K562 (cell line): ENCODE data around the gene ZFY. TPM values are rescaled to one million over a fixed set of nuclear protein-coding genes. Genes with fewer than 3 reads are reported as not detected.

Experiments
- ATAC-seq: fragments of 200-7000 bp; cut with Tn5 transposase; 3 replicates; pipeline ENCODE4 v1.9.1; 2020; ENCODE audit warnings: moderate library complexity
- Bru-seq: library from RNA; stranded (reverse); fragments of 400-500 nt; gene quantifications from one replicate; lab custom pipeline; 2021; lab: Mats Ljungman, UMichigan
- BruChase-seq, 2 experiments: library from RNA; stranded (reverse); fragments of 400-500 nt; gene quantifications; one replicate each; lab custom pipeline; 2021; lab: Mats Ljungman, UMichigan
- BruUV-seq: library from RNA; stranded (reverse); fragments of 400-500 nt; replicated peaks from 2 replicates; lab custom pipeline; 2021; lab: Mats Ljungman, UMichigan
- CTCF ChIA-PET: fragments of 300-600 bp; formaldehyde crosslinking; extraction: SDS; loops from one replicate; lab custom pipeline; 2021; ENCODE audit warnings: low intra/inter-chr PET ratio; lab: Yijun Ruan, JAX
- POLR2A ChIA-PET: fragments of 300-600, 350-650 bp; sonication (Branson Sonifier 250); formaldehyde crosslinking; extraction: SDS; loops from one replicate; lab custom pipeline; 2021; ENCODE audit warnings: antibody characterized with exemption, inconsistent platforms; lab: Yijun Ruan, JAX
- DNase-seq, 4 experiments: peaks; one replicate each; pipeline versions ENCODE4 v3.0.0 to v3.0.0-alpha.2; 2011 to 2018; ENCODE audit warnings: low spot score in 3 of 4, mixed read lengths in 3 of 4; ENCODE audit errors: extremely low read depth in 1 of 4
- FAIRE-seq: peaks from 2 replicates; lab custom pipeline; 2011; peaks lifted over from hg19 to GRCh38; lab: Jason Lieb, UNC
- H2AFZ ChIP-seq: 2 replicates; pipeline ENCODE4 v1.6.0; 2011; ENCODE audit warnings: low read depth, low read length, control low read depth, inconsistent platforms
- H3K27ac ChIP-seq: fragments of 200-600 bp; 3 replicates; pipeline ENCODE4 v1.8.0; 2011; ENCODE audit warnings: low read depth, mild to moderate bottlenecking, control low read depth, inconsistent platforms, low read length, moderate library complexity, mixed read lengths; ENCODE audit errors: extremely low read depth
- H3K27me3 ChIP-seq, 2 experiments: fragments of 300-600 bp in 1 of 2; 2 replicates in 1 of 2; 3 replicates in 1 of 2; pipeline versions ENCODE4 v1.6.0 to v1.8.0; 2011; ENCODE audit warnings: inconsistent platforms in 2 of 2, low read length in 2 of 2, mild to moderate bottlenecking in 1 of 2, mixed read lengths in 1 of 2, moderate library complexity in 1 of 2; ENCODE audit not compliant: control insufficient read depth in 2 of 2, insufficient read depth in 2 of 2
- H3K36me3 ChIP-seq: fragments of 300-600 bp; 3 replicates; pipeline ENCODE4 v1.8.0; 2011; ENCODE audit warnings: mild to moderate bottlenecking, low read length, inconsistent platforms; ENCODE audit not compliant: control insufficient read depth, insufficient read depth
- H3K4me1 ChIP-seq, 2 experiments: fragments of 200-600 bp in 1 of 2; replicated peaks in 1 of 2; 2 replicates in 1 of 2; 3 replicates in 1 of 2; pipeline versions ENCODE4 v1.5.1 to v1.8.0; 2011; ENCODE audit warnings: inconsistent platforms in 2 of 2, low read length in 2 of 2, mild to moderate bottlenecking in 1 of 2, mixed read lengths in 1 of 2, moderate library complexity in 1 of 2; ENCODE audit not compliant: control insufficient read depth in 2 of 2, insufficient read depth in 2 of 2
- H3K4me2 ChIP-seq: 2 replicates; pipeline ENCODE4 v1.6.1; 2011; ENCODE audit warnings: low read length, control low read depth, inconsistent platforms, mixed read lengths; ENCODE audit not compliant: insufficient read depth
- H3K4me3 ChIP-seq: fragments of 200-600 bp; sonication (generic), shearing (Covaris generic); 2 replicates; pipeline ENCODE4 v1.5.1; 2016; ENCODE audit warnings: control low read depth, inconsistent platforms
- H3K79me2 ChIP-seq: fragments of 200-600 bp; 3 replicates; pipeline ENCODE4 v1.8.0; 2011; ENCODE audit warnings: low read length, inconsistent platforms; ENCODE audit not compliant: control insufficient read depth, insufficient read depth
- H3K9ac ChIP-seq, 2 experiments: 2 replicates each; pipeline versions ENCODE4 v1.6.0 to v1.6.1; 2011; ENCODE audit warnings: low read depth in 2 of 2, low read length in 2 of 2, control low read depth in 1 of 2, inconsistent platforms in 1 of 2, mild to moderate bottlenecking in 1 of 2, mixed read lengths in 1 of 2; ENCODE audit not compliant: insufficient read depth in 1 of 2
- H3K9me1 ChIP-seq: one replicate; pipeline ENCODE4 v1.6.0; 2011; ENCODE audit warnings: inconsistent platforms, mild to moderate bottlenecking, low read length, moderate library complexity; ENCODE audit not compliant: control insufficient read depth, insufficient read depth
- H3K9me3 ChIP-seq: replicated peaks from 2 replicates; pipeline ENCODE4 v1.5.1; 2011; ENCODE audit warnings: low read depth, low read length, inconsistent platforms; ENCODE audit not compliant: control insufficient read depth, insufficient read depth
- H4K20me1 ChIP-seq: replicated peaks from 2 replicates; pipeline ENCODE4 v1.6.1; 2011; ENCODE audit warnings: low read length, inconsistent platforms, mixed read lengths; ENCODE audit not compliant: control insufficient read depth, insufficient read depth
- CHAMP1 ChIP-seq: fragments of 450-650 bp; IDR thresholded peaks from 2 replicates; pipeline ENCODE4 v1.6.1; 2016; ENCODE audit warnings: mild to moderate bottlenecking
- CHD2 ChIP-seq: IDR thresholded peaks from 2 replicates; pipeline ENCODE4 v1.6.1; 2011; ENCODE audit warnings: low read depth, low read length
- DIDO1 ChIP-seq: fragments of 450-650 bp; IDR thresholded peaks from 2 replicates; pipeline ENCODE4 v1.6.1; 2016; ENCODE audit warnings: low read depth, missing biosample characterization, missing genetic modification characterization
- GATA2 ChIP-seq: sonication (generic); formaldehyde crosslinking; IDR thresholded peaks from 2 replicates; pipeline ENCODE4 v1.4.0; 2020; ENCODE audit warnings: mild to moderate bottlenecking, missing genetic modification reagents
- HNRNPUL1 ChIP-seq: fragments of 200-400 bp; formaldehyde crosslinking; IDR thresholded peaks from 2 replicates; pipeline ENCODE4 v1.6.1; 2017; ENCODE audit warnings: low read length
- ID3 ChIP-seq, 2 experiments: fragments of 250-450 bp in 1 of 2; fragments of 450-650 bp in 1 of 2; sonication (Bioruptor Pico) in 1 of 2; IDR thresholded peaks; 2 replicates each; pipeline versions ENCODE4 v1.6.1 to v1.8.0; 2016 to 2021; ENCODE audit warnings: mild to moderate bottlenecking in 2 of 2, moderate library complexity in 2 of 2, missing compliant biosample characterization in 1 of 2, missing genetic modification characterization in 1 of 2
- MCM3 ChIP-seq: fragments of 450-650 bp; IDR thresholded peaks from 2 replicates; pipeline ENCODE4 v1.6.1; 2016
- NFIC ChIP-seq: fragments of 450-650 bp; IDR thresholded peaks from 2 replicates; pipeline ENCODE4 v1.6.1; 2017; ENCODE audit warnings: mild to moderate bottlenecking, inconsistent platforms
- POLR2AphosphoS5 ChIP-seq: IDR thresholded peaks from 2 replicates; pipeline ENCODE4 v1.6.1; 2011; ENCODE audit warnings: mild to moderate bottlenecking, low read depth, low read length, moderate library complexity; ENCODE audit not compliant: control insufficient read depth, insufficient read depth
- PYGO2 ChIP-seq: fragments of 450-650 bp; IDR thresholded peaks from 2 replicates; pipeline ENCODE4 v1.6.1; 2016; ENCODE audit warnings: mild to moderate bottlenecking, missing genetic modification characterization, moderate library complexity, missing compliant biosample characterization
- RBM15 ChIP-seq: fragments of 200-400 bp; formaldehyde crosslinking; IDR thresholded peaks from 2 replicates; pipeline ENCODE4 v1.6.1; 2018; ENCODE audit warnings: mild to moderate bottlenecking, low read length, moderate library complexity; ENCODE audit not compliant: insufficient read depth
- RCOR1 ChIP-seq, 2 experiments: IDR thresholded peaks; 2 replicates each; pipeline ENCODE4 v1.6.1; 2012; ENCODE audit warnings: low read depth in 2 of 2, low read length in 2 of 2, borderline replicate concordance in 1 of 2, improper control_type of control experiment in 1 of 2
- ZBTB26 ChIP-seq: fragments of 450-650 bp; formaldehyde crosslinking; IDR thresholded peaks from 2 replicates; pipeline ENCODE4 v1.4.0; 2022; ENCODE audit warnings: missing genetic modification characterization
- ZNF24 ChIP-seq: fragments of 450-650 bp; IDR thresholded peaks from 2 replicates; pipeline ENCODE4 v1.6.1; 2016
- WGBS: fragments of 100-300 bp; shearing (Covaris generic); methylation state at CpG from one replicate; pipeline ENCODE4 v1.1.6; 2016; ENCODE audit warnings: low coverage, mixed read lengths; ENCODE audit not compliant: insufficient coverage; ENCODE audit errors: missing lambda C conversion rate; 5-methylcytosine and 5-hydroxymethylcytosine counted together
- in situ Hi-C: fragments of 300-500 bp; cut with MboI; formaldehyde crosslinking; loops from 4 replicates; pipeline ENCODE4 v1.15.0; 2018; ENCODE audit warnings: inconsistent platforms, mixed read lengths
- intact Hi-C: fragments of 100-400 bp; cut with micrococcal nuclease; formaldehyde crosslinking; loops from 2 replicates; pipeline ENCODE4 v1.14.2; 2022
- long read RNA-seq, 3 experiments: library from polyadenylated mRNA in 2 of 3; library from RNA in 1 of 3; unstranded in 2 of 3; stranded (forward) in 1 of 3; transcript quantifications; one replicate each; pipeline ENCODE4 v2.0.0, GENCODE V29; 2019 to 2022
- polyA minus RNA-seq, 3 experiments: library from RNA; depleted of rRNA, polyadenylated mRNA; stranded (reverse); fragments of >200 nt; gene quantifications; 2 replicates each; pipeline ENCODE4 v1.2.3, GENCODE V29; 2011
- polyA plus RNA-seq, 8 experiments: library from polyadenylated mRNA; depleted of rRNA in 4 of 8; stranded (reverse) in 5 of 8; unstranded in 3 of 8; fragments of >200 nt; fragmentation: Nextera tagmentation in 2 of 8; fragmentation: Illumina TruSeq in 1 of 8; extraction: Ambion mirVana in 2 of 8; extraction: Trizol in 1 of 8; gene quantifications; 2 replicates each; pipeline versions ENCODE4 v1.2.1 to v1.2.3, GENCODE V29; 2011 to 2014; ENCODE audit warnings: inconsistent platforms in 1 of 8, missing spikeins in 1 of 8
- total RNA-seq, 7 experiments: library from RNA; depleted of rRNA in 6 of 7; stranded (reverse); fragments of >200 nt in 6 of 7; fragmentation: Illumina TruSeq in 2 of 7; extraction: Trizol in 2 of 7; gene quantifications; 2 replicates each; pipeline versions ENCODE4 v1.2.1 to v1.2.3, GENCODE V29; 2011 to 2021; ENCODE audit warnings: low replicate concordance in 1 of 7

The ZFY gene
- not detected in 2 replicates for total RNA-seq (2011; cell fraction: chromatin; rRNA removed; ENCODE audit: low replicate concordance)
- total RNA-seq (2011; cell fraction: nucleolus; rRNA removed) = not detected in 2 replicates
- not detected in 2 replicates for total RNA-seq (2011; cell fraction: nucleoplasm; rRNA removed)
- total RNA-seq (2014; rRNA removed) (not detected in 2 replicates), total RNA-seq (2014; rRNA removed; fragmentation: Illumina TruSeq; extraction: Trizol) (not detected in 2 replicates), total RNA-seq (2015; rRNA removed; fragmentation: Illumina TruSeq; extraction: Trizol) (not detected in 2 replicates), total RNA-seq (2021) (not detected in 2 replicates), polyA plus RNA-seq (2011; rRNA removed) (not detected in 2 replicates), polyA plus RNA-seq (2014; fragmentation: Illumina TruSeq; extraction: Trizol) (not detected in 2 replicates), polyA plus RNA-seq (2014; fragmentation: Nextera tagmentation; extraction: Ambion mirVana) (not detected), polyA plus RNA-seq (2014; rRNA removed) (not detected in 2 replicates), polyA minus RNA-seq (2011; rRNA and poly(A)+ RNA removed) (not detected in 2 replicates), Bru-seq, nascent RNA (percentile 14 among the genes with signal in this experiment), BruChase-seq, experiment 1, labeled RNA remaining after a 2-hour chase (percentile 16 among the genes with signal in this experiment), BruChase-seq, experiment 2, labeled RNA remaining after a 6-hour chase (percentile 12 among the genes with signal in this experiment)
- not detected in 2 replicates for polyA plus RNA-seq (2011; cell fraction: cytosol; rRNA removed)
- polyA plus RNA-seq (2011; cell fraction: nucleus; rRNA removed) = not detected in 2 replicates
- not detected in 2 replicates for polyA plus RNA-seq (2012)
- polyA minus RNA-seq (2011; cell fraction: cytosol; rRNA and poly(A)+ RNA removed) = not detected in 2 replicates
- polyA minus RNA-seq (2011; cell fraction: nucleus; rRNA and poly(A)+ RNA removed) = not detected in 2 replicates
- long read RNA-seq, experiment 1 = 0 reads
- long read RNA-seq, experiment 2 = 0 reads
- long read RNA-seq, experiment 3 = 0 reads

- no peaks in the 10 kb centered on the region for H3K79me2 ChIP-seq
- FAIRE-seq (no peak), ATAC-seq (no peak), DNase-seq (no peak)
- no peak within 1 kb of the TSS for H3K9ac ChIP-seq
- intact Hi-C loops (no loop called here), in situ Hi-C loops (no loop called here)
- H2AFZ ChIP-seq = no peak within 1 kb of the TSS
- H3K4me2 ChIP-seq = no peak within 1 kb of the TSS
- no peaks in the 10 kb centered on the region for H3K4me1 ChIP-seq
- no peaks in the 10 kb centered on the region for H4K20me1 ChIP-seq
- H3K9me3 ChIP-seq = no peaks in the 10 kb centered on the region
- no TSS peak for BruUV-seq
- no peaks in the 10 kb centered on the region for H3K27me3 ChIP-seq
- H3K4me3 ChIP-seq = no peak within 1 kb of the TSS
- H3K9me1 ChIP-seq = no peaks in the 10 kb centered on the region
- CTCF ChIA-PET = no interaction called here
- H3K27ac ChIP-seq = no peak within 1 kb of the TSS
- POLR2A ChIA-PET = no interaction called here
- H3K36me3 ChIP-seq = no peaks in the 10 kb centered on the region
- no CpG with 5 or more reads among the region's 91 CpGs for WGBS
- TF ChIP-seq MCM3 = no peak
- TF ChIP-seq ID3 (CRISPR knock-in tag; IDR thresholded peaks at IDR 0.05) = no peak
- TF ChIP-seq ID3 (tag; IDR thresholded peaks at IDR 0.05) = no peak
- no peak for TF ChIP-seq GATA2 (CRISPR knock-in tag)
- TF ChIP-seq NFIC = no peak
- TF ChIP-seq DIDO1 (tag) = no peak
- TF ChIP-seq ZBTB26 (CRISPR knock-in tag) = no peak
- no peak for TF ChIP-seq CHAMP1
- TF ChIP-seq POLR2AphosphoS5 = no peak
- TF ChIP-seq PYGO2 (tag) = no peak
- TF ChIP-seq RBM15 = no peak
- no peak for TF ChIP-seq HNRNPUL1
- no peak for TF ChIP-seq CHD2
- TF ChIP-seq RCOR1 (IDR thresholded peaks at IDR 0.05; ENCODE audit: borderline replicate concordance in 1 of 2, low read depth in 2 of 2, low read length in 2 of 2) = no peak
- no peak for TF ChIP-seq ZNF24
Measured at GRCh38 chrY:2934861-2935715, at the start of gene ZFY. Gene ZFY, plus strand, starts transcription at chrY:2935381. Its CDS starts 18,556 bp downstream, at chrY:2953937.
